K562 (cell line): ENCODE results near the gene DCTN5. TPM values are rescaled to one million over a fixed set of nuclear protein-coding genes. Genes with fewer than 3 reads are reported as not detected.

ENCODE experiments used
- BDP1 ChIP-seq: IDR thresholded peaks from 3 replicates; pipeline ENCODE4 v1.6.1; 2011; ENCODE audit not compliant: insufficient read length, insufficient read depth
- CAMTA2 ChIP-seq: fragments of 250-450 bp; sonication (Bioruptor Pico); conservative IDR thresholded peaks from 2 replicates; pipeline ENCODE4 v1.5.1; 2022
- FOXP1 ChIP-seq: sonication (generic); formaldehyde crosslinking; IDR thresholded peaks from 2 replicates; pipeline ENCODE4 v1.8.0; 2022; ENCODE audit warnings: mild to moderate bottlenecking, missing genetic modification reagents
- HIVEP1 ChIP-seq: fragments of 250-450 bp; sonication (Bioruptor Pico); IDR thresholded peaks from 2 replicates; pipeline ENCODE4 v1.4.0; 2020; ENCODE audit warnings: mild to moderate bottlenecking
- JUND ChIP-seq, 2 experiments: IDR thresholded peaks; 2 replicates in 1 of 2; 3 replicates in 1 of 2; pipeline ENCODE4 v1.6.1; 2011; ENCODE audit warnings: borderline replicate concordance in 2 of 2, low read depth in 2 of 2, low read length in 2 of 2, improper control_type of control experiment in 1 of 2, missing biosample characterization in 1 of 2, missing genetic modification characterization in 1 of 2, missing genetic modification reagents in 1 of 2
- KDM5B ChIP-seq: fragments of 200-600 bp; sonication (generic); IDR thresholded peaks from 2 replicates; pipeline ENCODE4 v1.6.1; 2012; ENCODE audit warnings: low read depth, mild to moderate bottlenecking, moderate library complexity, low read length, control low read depth, inconsistent platforms; ENCODE audit not compliant: insufficient replicate concordance
- MCM3 ChIP-seq: fragments of 450-650 bp; IDR thresholded peaks from 2 replicates; pipeline ENCODE4 v1.6.1; 2016
- MCM5 ChIP-seq: fragments of 450-650 bp; IDR thresholded peaks from 2 replicates; pipeline ENCODE4 v1.6.1; 2016; ENCODE audit warnings: low read depth
- MYC ChIP-seq, 2 experiments: fragments of 250-450 bp in 1 of 2; sonication (Bioruptor Pico) in 1 of 2; IDR thresholded peaks; 2 replicates each; pipeline versions ENCODE4 v1.5.1 to v1.6.1; 2012 to 2021; ENCODE audit warnings: low read depth in 2 of 2, borderline replicate concordance in 1 of 2, improper control_type of control experiment in 1 of 2, low read length in 1 of 2, mild to moderate bottlenecking in 1 of 2, moderate library complexity in 1 of 2
- PHF8 ChIP-seq: fragments of 200-600 bp; sonication (generic); IDR thresholded peaks from 2 replicates; pipeline ENCODE4 v1.6.1; 2012; ENCODE audit warnings: mixed run types, mild to moderate bottlenecking, inconsistent platforms, low read length, moderate library complexity, borderline replicate concordance
- RAD21 ChIP-seq, 2 experiments: fragments of 250-450 bp in 1 of 2; fragments of 450-650 bp in 1 of 2; sonication (Bioruptor Pico) in 1 of 2; formaldehyde crosslinking in 1 of 2; IDR thresholded peaks in 1 of 2; conservative IDR thresholded peaks in 1 of 2; 2 replicates each; pipeline versions ENCODE4 v1.4.0 to v1.8.0; 2020 to 2022; ENCODE audit warnings: mild to moderate bottlenecking in 2 of 2, moderate library complexity in 1 of 2
- TOE1 ChIP-seq, 2 experiments: fragments of 450-650 bp in 1 of 2; sonication (generic) in 1 of 2; formaldehyde crosslinking in 1 of 2; IDR thresholded peaks; 2 replicates each; pipeline versions ENCODE4 v1.7.1 to v1.8.0; 2016 to 2022; ENCODE audit warnings: borderline replicate concordance in 2 of 2, mild to moderate bottlenecking in 2 of 2, antibody characterized with exemption in 1 of 2, inconsistent platforms in 1 of 2, low read depth in 1 of 2, missing genetic modification reagents in 1 of 2, moderate library complexity in 1 of 2
- XRCC4 ChIP-seq: IDR thresholded peaks from one replicate; pipeline ENCODE4 v1.6.1; 2011; ENCODE audit not compliant: insufficient read depth, insufficient read length; ENCODE audit errors: extremely low read depth
- ZBTB7A ChIP-seq: IDR thresholded peaks from 2 replicates; pipeline ENCODE4 v1.6.1; 2011; ENCODE audit warnings: low read depth, mild to moderate bottlenecking, low read length, moderate library complexity, borderline replicate concordance; ENCODE audit not compliant: control insufficient read depth
- ZNF175 ChIP-seq: fragments of 200-800 bp; sonication (Bioruptor generic); IDR thresholded peaks from 2 replicates; pipeline ENCODE4 v1.6.1; 2016; ENCODE audit warnings: low read depth, mild to moderate bottlenecking, missing genetic modification characterization, missing compliant biosample characterization
- ZNF212 ChIP-seq: fragments of 450-650 bp; formaldehyde crosslinking; IDR thresholded peaks from 2 replicates; pipeline ENCODE4 v1.4.0; 2020; ENCODE audit warnings: mild to moderate bottlenecking
- ZNF696 ChIP-seq: fragments of 250-450 bp; sonication (Bioruptor Pico); conservative IDR thresholded peaks from 2 replicates; pipeline ENCODE4 v1.4.0; 2020; ENCODE audit warnings: mild to moderate bottlenecking, moderate library complexity
- ZZZ3 ChIP-seq: fragments of 450-650 bp; IDR thresholded peaks from 2 replicates; pipeline ENCODE4 v1.6.1; 2016; ENCODE audit warnings: antibody characterized with exemption, mild to moderate bottlenecking, moderate library complexity
- polyA plus RNA-seq, 8 experiments: library from polyadenylated mRNA; depleted of rRNA in 4 of 8; stranded (reverse) in 5 of 8; unstranded in 3 of 8; fragments of >200 nt; fragmentation: Nextera tagmentation in 2 of 8; fragmentation: Illumina TruSeq in 1 of 8; extraction: Ambion mirVana in 2 of 8; extraction: Trizol in 1 of 8; gene quantifications; 2 replicates each; pipeline versions ENCODE4 v1.2.1 to v1.2.3, GENCODE V29; 2011 to 2014; ENCODE audit warnings: inconsistent platforms in 1 of 8, missing spikeins in 1 of 8
- total RNA-seq, 7 experiments: library from RNA; depleted of rRNA in 6 of 7; stranded (reverse); fragments of >200 nt in 6 of 7; fragmentation: Illumina TruSeq in 2 of 7; extraction: Trizol in 2 of 7; gene quantifications; 2 replicates each; pipeline versions ENCODE4 v1.2.1 to v1.2.3, GENCODE V29; 2011 to 2021; ENCODE audit warnings: low replicate concordance in 1 of 7
- TF ChIP-seq, protein P1 (sequence below): fragments of 450-650 bp; IDR thresholded peaks from 2 replicates; pipeline ENCODE4 v1.6.1; 2016; ENCODE audit warnings: antibody characterized with exemption
- TF ChIP-seq, protein P2 (sequence below): sonication (generic); formaldehyde crosslinking; IDR thresholded peaks from 2 replicates; pipeline ENCODE4 v1.8.1; 2022; ENCODE audit warnings: missing genetic modification reagents
- TF ChIP-seq, protein P3 (sequence below): fragments of 450-650 bp; formaldehyde crosslinking; IDR thresholded peaks from 2 replicates; pipeline ENCODE4 v1.4.0; 2020; ENCODE audit warnings: mild to moderate bottlenecking, moderate library complexity
- TF ChIP-seq, protein P4 (sequence below): IDR thresholded peaks from 2 replicates; pipeline ENCODE4 v1.6.1; 2011; ENCODE audit not compliant: insufficient read length; ENCODE audit errors: extremely low read depth

The DCTN5 gene
- total and polyA plus RNA-seq, 9 of the 15 experiments (the other 6 are each of a cell fraction or from before 2014, with no cell fraction given), result 35.8 to 149 (median 75.9) TPM

DNA sequence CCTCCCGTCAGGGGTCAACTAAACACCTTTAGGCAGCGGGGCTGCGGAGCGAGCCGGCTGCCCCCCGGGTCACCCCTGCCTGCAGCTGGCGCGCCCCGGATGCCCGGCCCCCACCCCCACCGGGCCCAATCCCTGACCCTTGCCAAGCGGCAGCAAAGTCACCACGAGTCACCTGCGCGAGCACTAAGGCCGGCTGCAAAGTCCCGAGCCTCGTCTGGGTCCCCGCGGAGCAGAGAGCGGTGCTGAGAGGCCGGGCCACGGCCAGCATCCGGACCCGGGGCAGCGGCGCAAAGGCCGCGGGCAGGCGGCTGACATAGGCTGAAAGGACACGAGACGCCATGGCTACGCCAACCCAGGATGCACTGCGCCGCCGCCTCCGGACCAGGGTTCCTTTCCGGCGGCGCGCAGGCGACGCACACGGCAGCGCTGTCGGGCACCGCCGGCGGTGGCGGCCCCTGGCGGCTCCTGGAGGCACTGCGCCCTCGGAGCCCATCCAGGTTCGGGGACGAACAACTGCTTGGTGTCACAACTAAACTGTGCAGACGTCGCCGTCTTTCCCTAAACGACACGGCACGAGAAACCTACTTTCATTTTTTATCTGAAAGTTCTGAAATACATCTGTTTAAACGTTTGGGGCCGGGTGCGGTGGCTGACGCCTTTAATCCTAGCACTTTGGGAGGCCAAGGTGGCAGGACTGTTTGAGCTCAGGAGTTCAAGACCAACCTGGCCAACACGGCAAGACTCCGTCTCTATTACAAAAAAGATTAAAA lies 45.1 kb upstream of the DCTN5 start, which contains the start of gene NDUFAB1 (continued):
- TF ChIP-seq, protein P1, sequence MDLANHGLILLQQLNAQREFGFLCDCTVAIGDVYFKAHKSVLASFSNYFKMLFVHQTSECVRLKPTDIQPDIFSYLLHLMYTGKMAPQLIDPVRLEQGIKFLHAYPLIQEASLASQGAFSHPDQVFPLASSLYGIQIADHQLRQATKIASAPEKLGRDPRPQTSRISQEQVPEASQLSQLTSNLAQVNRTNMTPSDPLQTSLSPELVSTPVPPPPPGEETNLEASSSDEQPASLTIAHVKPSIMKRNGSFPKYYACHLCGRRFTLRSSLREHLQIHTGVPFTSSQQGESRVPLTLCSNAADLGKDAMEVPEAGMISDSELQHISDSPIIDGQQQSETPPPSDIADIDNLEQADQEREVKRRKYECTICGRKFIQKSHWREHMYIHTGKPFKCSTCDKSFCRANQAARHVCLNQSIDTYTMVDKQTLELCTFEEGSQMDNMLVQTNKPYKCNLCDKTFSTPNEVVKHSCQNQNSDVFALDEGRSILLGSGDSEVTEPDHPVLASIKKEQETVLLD, result no peak
- TF ChIP-seq BDP1 (no peak), MCM5 (no peak), JUND (IDR thresholded peaks at IDR 0.05; ENCODE audit: borderline replicate concordance, low read depth, low read length) (peak; percentile 65), JUND (tag; IDR thresholded peaks at IDR 0.05; ENCODE audit: borderline replicate concordance, low read depth, low read length) (no peak; the same call in 2 of the 3 replicates), ZNF212 (CRISPR knock-in tag) (no peak), MYC (IDR thresholded peaks at IDR 0.05; ENCODE audit: low read depth, low read length) (peak; percentile 90), MYC (CRISPR knock-in tag; IDR thresholded peaks at IDR 0.05; ENCODE audit: borderline replicate concordance, low read depth) (no peak), ZBTB7A (no peak), XRCC4 (no peak), ZNF696 (no peak), PHF8 (peak; percentile 81; the same call in 1 of the 2 replicates), HIVEP1 (no peak), FOXP1 (CRISPR knock-in tag) (peak; percentile 81), TOE1 (IDR thresholded peaks at IDR 0.05; ENCODE audit: borderline replicate concordance) (no peak), TOE1 (CRISPR knock-in tag; IDR thresholded peaks at IDR 0.05; ENCODE audit: borderline replicate concordance, low read depth) (no peak), RAD21 (CRISPR knock-in tag; conservative IDR thresholded peaks at IDR 0.05 in 1 of 2, IDR thresholded peaks at IDR 0.05 in 1 of 2) (peak; percentile 22 to 43; a peak in 2 of 4 replicates), CAMTA2 (no peak), KDM5B (peak; percentile 52), ZNF175 (no peak), MCM3 (no peak), ZZZ3 (no peak)
- TF ChIP-seq, protein P2, sequence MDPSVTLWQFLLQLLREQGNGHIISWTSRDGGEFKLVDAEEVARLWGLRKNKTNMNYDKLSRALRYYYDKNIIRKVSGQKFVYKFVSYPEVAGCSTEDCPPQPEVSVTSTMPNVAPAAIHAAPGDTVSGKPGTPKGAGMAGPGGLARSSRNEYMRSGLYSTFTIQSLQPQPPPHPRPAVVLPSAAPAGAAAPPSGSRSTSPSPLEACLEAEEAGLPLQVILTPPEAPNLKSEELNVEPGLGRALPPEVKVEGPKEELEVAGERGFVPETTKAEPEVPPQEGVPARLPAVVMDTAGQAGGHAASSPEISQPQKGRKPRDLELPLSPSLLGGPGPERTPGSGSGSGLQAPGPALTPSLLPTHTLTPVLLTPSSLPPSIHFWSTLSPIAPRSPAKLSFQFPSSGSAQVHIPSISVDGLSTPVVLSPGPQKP, result no peak
- TF ChIP-seq, protein P3, sequence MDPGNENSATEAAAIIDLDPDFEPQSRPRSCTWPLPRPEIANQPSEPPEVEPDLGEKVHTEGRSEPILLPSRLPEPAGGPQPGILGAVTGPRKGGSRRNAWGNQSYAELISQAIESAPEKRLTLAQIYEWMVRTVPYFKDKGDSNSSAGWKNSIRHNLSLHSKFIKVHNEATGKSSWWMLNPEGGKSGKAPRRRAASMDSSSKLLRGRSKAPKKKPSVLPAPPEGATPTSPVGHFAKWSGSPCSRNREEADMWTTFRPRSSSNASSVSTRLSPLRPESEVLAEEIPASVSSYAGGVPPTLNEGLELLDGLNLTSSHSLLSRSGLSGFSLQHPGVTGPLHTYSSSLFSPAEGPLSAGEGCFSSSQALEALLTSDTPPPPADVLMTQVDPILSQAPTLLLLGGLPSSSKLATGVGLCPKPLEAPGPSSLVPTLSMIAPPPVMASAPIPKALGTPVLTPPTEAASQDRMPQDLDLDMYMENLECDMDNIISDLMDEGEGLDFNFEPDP (CRISPR knock-in tag), result no peak
- TF ChIP-seq, protein P4, sequence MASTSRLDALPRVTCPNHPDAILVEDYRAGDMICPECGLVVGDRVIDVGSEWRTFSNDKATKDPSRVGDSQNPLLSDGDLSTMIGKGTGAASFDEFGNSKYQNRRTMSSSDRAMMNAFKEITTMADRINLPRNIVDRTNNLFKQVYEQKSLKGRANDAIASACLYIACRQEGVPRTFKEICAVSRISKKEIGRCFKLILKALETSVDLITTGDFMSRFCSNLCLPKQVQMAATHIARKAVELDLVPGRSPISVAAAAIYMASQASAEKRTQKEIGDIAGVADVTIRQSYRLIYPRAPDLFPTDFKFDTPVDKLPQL, result no peak
